Right ventricle myocardium superior (tissue), 1 donor: ENCODE data around the gene OVOL1. TPM values are rescaled to one million over a fixed set of nuclear protein-coding genes. Genes with fewer than 3 reads are reported as not detected.
"Not testable (repeated sequence)": the region's sequence is repeated elsewhere in the genome, so short reads cannot be mapped to it uniquely, and the experiment has no call there.

Experiments used
- ATAC-seq: fragments of 200-7000 bp; cut with Tn5 transposase; one replicate; pipeline ENCODE4 v1.9.1; 2020; ENCODE audit warnings: mild to moderate bottlenecking; ENCODE audit not compliant: poor library complexity
- DNase-seq: peaks from one replicate; pipeline ENCODE4 v3.0.0-alpha.2; 2020
- intact Hi-C: fragments of 100-400 bp; cut with DNase I; formaldehyde crosslinking; loops from one replicate; pipeline ENCODE4 v1.11.2; 2022
- long read RNA-seq: library from polyadenylated mRNA; unstranded; transcript quantifications from one replicate; pipeline ENCODE4 v2.0.0, GENCODE V29; 2021
- total RNA-seq: library from RNA; stranded (reverse); fragmentation: NEBNext Ultra II Directional; extraction: Animal tissue kit (Norgen Biotek cat#: 25700); gene quantifications from one replicate; pipeline ENCODE4 v1.2.1, GENCODE V29; 2021
- donor health status: DM: no; HTN: yes; CAD: no; lungs with severe emphysema.

OVOL1 gene
- total RNA-seq: not detected
- long read RNA-seq: 0 reads

DNA sequence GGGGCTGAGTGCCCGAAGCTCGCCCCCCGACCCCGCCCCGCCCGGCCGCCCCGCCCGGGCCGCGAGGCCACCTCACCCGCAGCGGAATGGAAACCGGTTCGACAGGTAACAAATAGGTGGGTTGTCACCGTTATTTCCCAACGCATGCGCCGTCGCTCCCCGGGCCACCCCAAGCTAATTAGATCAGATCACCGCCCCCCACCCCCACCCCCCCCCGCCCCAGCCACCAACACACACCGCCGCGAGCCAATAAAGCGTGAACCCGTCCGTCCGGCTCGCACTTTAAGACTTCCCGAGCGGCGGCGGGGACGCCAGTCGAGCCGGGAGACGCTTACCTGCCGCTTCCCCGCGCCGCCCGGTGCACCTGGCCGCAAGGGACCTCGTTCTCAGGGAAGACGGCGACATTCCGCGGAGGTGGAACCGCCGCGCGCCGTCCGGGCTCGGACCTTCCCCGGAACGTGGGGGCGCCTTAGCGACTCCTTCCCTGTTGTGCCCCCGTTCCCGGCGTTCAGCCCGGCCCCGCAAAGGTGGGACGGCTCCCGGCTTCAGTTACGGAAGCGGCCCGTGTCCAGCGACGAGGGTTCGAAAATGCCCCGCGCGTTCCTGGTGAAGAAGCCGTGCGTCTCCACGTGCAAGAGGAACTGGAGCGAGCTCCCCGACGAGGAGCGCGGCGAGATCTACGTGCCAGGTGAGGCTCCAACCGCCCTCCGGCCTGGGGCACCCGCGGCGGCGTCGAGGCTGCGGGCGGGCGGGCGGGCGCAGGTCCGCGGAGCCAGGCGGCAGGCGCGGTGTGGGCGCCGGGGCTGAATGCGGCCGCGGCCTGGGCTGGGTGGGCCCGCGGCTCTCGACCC lies at the start of gene OVOL1:
Gene OVOL1, plus strand, starts transcription at position 278 of the 851 bp plus-strand sequence. Its CDS starts 311 bp downstream, at position 589.
- intact Hi-C loops: no loop called here
- ATAC-seq (no peak), DNase-seq (no peak)

DNA sequence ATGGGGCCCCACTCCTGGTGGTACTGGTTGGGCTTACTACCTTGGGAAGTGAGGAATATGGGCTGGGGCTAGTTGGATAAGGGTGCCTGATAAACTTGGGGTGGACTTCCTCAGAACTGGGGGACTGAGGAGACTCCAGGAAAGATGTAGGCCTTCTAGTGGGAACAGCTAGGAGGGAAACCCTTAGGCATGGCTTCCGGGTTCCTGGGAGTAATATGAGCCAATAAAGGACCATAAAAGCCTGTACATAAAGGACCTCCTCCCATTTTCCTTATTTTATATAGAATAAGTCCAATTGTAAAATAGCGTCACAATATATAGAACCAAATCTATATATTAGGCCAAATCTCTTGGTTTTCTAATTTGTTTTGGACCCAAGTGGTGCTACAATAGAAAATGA lies 47.8 kb upstream of the OVOL1 start:
- intact Hi-C loops: no loop called here
- ATAC-seq (no peak), DNase-seq (no peak)

DNA sequence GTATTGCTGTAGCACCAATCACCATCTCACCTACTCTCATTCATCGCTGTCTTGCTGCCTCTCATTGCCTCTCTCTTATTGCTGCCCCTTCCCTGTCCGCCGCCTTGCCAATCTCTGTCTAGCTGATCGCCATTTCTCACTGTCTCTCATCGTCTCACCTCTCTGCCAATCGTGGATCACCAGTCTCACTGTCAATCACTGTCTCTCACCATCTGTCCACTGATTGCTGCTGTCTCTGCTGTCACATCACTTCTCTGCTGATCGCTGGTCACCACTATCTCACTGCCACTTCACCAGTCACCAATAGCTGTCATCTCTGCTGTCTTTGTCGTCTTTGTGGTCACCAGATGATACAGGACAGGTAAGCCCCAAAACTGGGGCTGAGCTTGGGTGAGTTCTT lies 45.7 kb upstream of the OVOL1 start:
- intact Hi-C loops: no loop called here
- ATAC-seq: no peak
- no peak for DNase-seq

DNA sequence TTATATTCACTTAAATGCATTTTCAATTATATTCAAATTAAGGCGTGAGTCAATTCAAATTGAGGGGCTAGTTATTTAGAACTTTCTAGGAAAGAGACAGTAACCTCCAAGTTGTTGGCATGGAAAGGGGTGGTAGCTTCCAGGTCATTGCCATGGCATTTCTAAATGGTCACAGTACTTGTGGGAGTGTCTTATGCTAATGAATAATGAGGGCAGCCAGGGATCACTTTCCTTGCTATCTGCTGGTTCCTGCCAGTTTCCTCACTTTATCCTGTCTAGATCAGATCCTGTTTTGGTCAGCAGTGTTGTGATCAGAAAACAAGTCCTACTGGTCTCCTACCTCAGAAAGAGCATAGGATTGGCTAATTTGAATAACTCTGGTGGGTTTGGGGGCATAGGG lies 44.5 kb upstream of the OVOL1 start:
- DNase-seq: no peak
- intact Hi-C loops: no loop called here
- no peak for ATAC-seq

DNA sequence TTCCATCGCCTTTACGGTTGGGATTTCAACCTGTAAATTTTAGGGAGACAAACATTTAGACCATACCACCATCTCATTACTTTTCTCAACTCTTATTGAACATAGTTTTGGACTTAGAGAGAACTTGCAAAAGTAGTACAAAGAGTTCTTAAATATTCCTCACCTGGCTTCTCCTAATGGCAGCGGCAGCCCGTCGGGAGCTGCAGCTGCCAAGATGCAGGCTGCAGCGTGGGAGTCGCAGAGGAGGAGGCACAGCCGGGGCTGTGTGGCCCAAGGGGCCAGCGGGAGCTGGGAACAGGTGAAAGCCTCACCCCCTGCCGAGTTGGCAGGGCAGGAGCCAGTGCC lies 43.2 kb upstream of the OVOL1 start:
- intact Hi-C loops: no loop called here
- no peak for DNase-seq
- no peak for ATAC-seq

DNA sequence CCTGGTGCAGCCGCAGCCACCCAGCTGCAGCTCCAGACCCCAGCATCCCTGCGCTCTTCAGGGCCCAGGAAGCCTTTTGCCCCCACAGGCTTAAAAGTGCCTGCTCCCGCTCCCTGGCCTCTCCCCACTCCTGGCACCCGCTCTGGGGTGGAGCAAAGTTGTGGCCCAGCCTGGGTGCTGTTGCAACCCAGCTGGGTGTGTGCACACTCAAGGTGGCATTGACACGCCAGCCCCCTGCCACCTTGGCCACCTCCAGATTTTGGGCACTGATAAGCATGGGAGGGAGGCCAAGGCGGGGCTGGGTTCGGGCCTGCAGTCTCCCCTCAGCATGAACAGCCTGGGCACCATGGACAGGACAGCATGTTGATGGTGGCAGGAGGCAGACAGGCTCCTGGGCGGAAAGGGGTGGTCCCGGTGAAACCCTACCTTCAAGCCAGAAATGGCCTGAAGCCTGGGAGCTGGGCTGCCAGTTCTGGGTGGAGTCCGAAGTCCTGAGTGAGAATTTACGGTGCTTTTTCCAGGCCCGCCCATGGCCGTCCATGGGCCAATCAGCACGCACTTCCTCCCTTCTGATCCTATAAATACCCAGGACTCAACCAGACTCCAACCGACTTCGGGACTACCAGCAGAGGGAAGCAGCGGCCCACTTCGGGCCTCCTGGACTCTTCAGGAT lies 42.7 kb upstream of the OVOL1 start:
- ATAC-seq (peak; percentile 56), DNase-seq (peak; percentile 45)
- intact Hi-C loops: no loop called here

DNA sequence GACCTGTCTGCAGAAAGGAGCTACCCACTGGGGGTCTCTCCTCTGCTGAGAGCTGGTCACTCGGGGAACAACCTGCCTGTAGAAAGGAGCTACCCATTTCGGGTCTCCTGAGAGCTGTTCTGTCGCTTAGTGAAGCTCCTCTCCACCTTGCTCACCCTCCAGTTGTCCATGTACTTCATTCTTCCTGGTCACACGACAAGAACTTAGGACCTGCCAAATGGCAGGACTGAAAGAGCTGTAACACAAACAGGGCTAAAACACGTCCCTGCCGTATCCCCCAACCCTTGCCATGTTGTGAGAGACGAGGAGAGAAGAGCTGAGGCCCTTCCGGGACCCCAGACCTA lies 42.2 kb upstream of the OVOL1 start:
- intact Hi-C loops: no loop called here
- ATAC-seq: no peak

GRCh38 chr11:65745049-65745448 lies 41.8 kb upstream of the OVOL1 start:
- DNase-seq: no peak
- intact Hi-C loops: no loop called here
- ATAC-seq: no peak

More for the DNA sequence above, 42.2 kb upstream of the OVOL1 start:
- no peak for DNase-seq

- ATAC-seq, DNase-seq, intact Hi-C loops: not testable (repeated sequence)
Measured at GRCh38 chr11:65762169-65762568, 24.7 kb upstream of the OVOL1 start.

DNA sequence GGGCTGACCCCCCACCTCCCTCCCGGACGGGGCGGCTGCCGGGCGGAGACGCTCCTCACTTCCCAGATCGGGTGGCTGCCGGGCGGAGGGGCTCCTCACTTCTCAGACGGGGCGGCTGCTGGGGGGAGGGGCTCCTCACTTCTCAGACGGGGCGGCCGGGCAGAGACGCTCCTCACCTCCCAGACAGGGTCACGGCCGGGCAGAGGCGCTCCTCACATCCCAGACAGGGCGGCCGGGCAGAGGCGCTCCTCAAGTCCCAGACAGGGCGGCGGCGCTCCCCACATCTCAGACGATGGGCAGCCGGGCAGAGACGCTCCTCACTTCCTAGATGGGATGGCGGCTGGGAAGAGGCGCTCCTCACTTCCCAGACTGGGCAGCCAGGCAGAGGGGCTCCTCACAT lies 24.0 kb upstream of the OVOL1 start:
- DNase-seq, ATAC-seq, intact Hi-C loops: not testable (repeated sequence)

- ATAC-seq: no peak
- intact Hi-C loops: no loop called here
- DNase-seq: no peak
Measured at GRCh38 chr11:65764434-65764833, 22.4 kb upstream of the OVOL1 start.

DNA sequence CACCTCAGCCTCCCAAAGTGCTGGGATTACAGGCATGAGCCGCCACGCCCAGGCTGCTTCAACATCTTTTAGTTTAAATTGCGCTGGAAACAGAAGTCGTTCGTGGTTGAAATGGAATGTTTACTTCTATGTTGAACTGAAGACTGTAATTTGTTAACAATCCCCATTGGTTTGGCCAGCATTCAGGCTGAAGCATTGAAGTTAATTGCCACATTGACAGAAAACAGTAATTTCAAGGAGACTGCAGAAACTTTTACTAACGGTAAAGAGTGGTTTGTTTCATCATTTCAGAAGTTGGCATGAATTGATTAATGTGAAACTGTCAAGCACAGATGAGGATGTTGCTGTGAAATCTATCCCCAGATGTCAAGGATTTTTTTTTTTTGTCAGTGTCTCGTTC lies 20.3 kb upstream of the OVOL1 start:
- no peak for ATAC-seq
- intact Hi-C loops: no loop called here
- DNase-seq: no peak

GRCh38 chr11:65767406-65767805 lies 19.5 kb upstream of the OVOL1 start:
- intact Hi-C loops: no loop called here
- DNase-seq (no peak), ATAC-seq (no peak)

DNA sequence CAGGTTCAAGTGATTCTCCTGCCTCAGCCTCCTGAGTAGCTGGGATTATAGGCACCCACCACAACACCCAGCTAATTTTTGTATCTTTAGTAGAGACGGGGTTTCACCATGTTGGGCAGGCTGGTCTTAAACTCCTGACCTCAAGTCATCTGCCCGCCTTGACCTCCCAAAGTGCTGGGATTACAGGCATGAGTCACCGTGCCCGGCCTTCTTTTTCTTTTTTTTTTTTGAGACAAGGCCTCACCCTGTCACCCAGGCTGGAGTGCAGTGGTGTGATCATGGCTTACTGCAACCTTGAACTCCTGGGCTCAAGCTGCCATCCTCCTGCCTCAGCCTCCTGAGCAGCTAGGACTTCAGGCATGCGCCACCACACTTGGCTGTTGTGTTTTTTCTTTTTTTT lies 19.1 kb upstream of the OVOL1 start:
- intact Hi-C loops, DNase-seq, ATAC-seq: not testable (repeated sequence)

GRCh38 chr11:65770951-65771567 lies 15.8 kb upstream of the OVOL1 start:
- intact Hi-C loops: no loop called here
- ATAC-seq (no peak), DNase-seq (no peak)

DNA sequence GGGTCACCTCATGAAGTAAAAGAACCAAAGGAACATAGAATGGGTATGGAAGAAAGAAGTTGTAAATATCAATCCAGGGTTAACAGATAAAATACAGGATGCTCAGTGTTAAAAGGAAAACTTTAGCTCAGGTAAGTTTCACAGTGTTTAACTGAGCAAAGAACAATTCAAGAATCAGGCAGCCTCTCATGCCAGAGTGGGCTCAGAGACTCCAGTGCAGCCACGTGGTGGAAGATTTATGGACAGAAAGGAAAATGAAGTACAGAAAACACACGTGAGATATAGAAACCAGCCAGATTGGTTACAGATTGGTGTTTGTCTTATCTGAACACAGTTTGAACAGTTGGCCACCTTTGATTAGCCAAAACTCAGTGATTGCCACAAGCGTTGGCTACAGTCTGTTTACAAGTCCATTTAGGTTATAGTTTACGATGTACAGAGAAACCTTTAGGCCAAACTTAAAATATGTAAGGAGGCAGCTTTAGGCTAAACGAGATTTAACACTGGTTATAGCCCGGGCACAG lies 15.2 kb upstream of the OVOL1 start:
- intact Hi-C loops: no loop called here
- ATAC-seq (no peak), DNase-seq (no peak)

- DNase-seq (no peak), ATAC-seq (no peak)
- intact Hi-C loops: no loop called here
Measured at GRCh38 chr11:65773784-65774411, 13.0 kb upstream of the OVOL1 start.

DNA sequence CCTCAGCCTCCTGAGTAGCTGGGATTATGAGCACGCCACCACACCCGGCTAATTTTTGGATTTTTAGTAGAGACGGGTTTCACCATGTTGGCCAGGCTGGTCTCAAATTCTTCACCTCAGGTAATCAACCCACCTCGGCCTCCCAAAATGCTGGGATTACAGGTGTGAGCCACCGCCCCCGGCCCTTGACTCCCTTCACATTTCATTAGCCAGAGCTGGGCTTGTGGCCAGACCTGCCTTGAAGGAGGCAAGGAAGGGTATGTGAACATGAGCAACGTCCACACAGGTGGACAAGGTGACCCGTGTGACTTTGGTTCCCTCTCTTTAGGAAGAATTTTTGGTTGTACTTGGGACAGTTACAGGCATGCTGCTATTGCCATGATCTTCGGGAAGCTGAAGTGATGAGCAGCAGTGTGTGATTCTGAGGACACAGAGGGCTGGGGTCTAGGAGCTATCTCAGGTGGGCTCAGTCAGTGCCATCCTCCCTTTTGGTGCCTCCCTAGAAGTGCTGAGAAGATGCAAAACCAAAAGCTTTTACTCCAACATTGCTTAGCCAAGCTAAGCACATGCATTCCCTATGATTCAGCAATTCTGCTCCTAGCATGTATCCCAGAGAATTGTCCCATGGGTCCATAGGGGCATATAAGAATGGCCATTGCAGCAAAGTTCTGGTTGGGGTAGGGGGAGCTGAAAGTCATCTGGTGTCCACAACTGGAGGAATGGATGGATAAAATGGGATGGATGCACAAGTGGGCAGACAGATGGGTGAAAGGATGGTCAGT lies 12.1 kb upstream of the OVOL1 start:
- intact Hi-C loops: no loop called here
- ATAC-seq (no peak), DNase-seq (no peak)

GRCh38 chr11:65776196-65776595 lies 10.7 kb upstream of the OVOL1 start:
- DNase-seq: no peak
- intact Hi-C loops: no loop called here

More at GRCh38 chr11:65776196-65776595, 10.7 kb upstream of the OVOL1 start:
- no peak for ATAC-seq
